HG03521 (cell line): Measurements from ENCODE around the gene BLMH.
"Not testable (repeated sequence)": the region's sequence is repeated elsewhere in the genome, so short reads cannot be mapped to it uniquely, and the experiment has no call there.

Source experiments
- ATAC-seq: cut with Tn5 transposase; IDR thresholded peaks from one replicate; pipeline ENCODE4 v1.9.1; 2021; ENCODE audit warnings: mild to moderate bottlenecking, moderate library complexity; ENCODE audit not compliant: unreplicated experiment

The BLMH gene

GRCh38 chr17:30232015-30232823, 59.5 kb downstream of the BLMH start:
- ATAC-seq, result no peak

GRCh38 chr17:30230596-30231125, 61.1 kb downstream of the BLMH start:
- no peak for ATAC-seq

- ATAC-seq, result not testable (repeated sequence)
Measured at GRCh38 chr17:30230009-30230408, 61.7 kb downstream of the BLMH start.

GRCh38 chr17:30229012-30229411, 62.7 kb downstream of the BLMH start:
- no peak for ATAC-seq

- ATAC-seq, result no peak
Measured at GRCh38 chr17:30228011-30228410, 63.7 kb downstream of the BLMH start.

- ATAC-seq, result no peak
Measured at GRCh38 chr17:30226878-30227277, 64.9 kb downstream of the BLMH start.

- ATAC-seq, result no peak
Measured at GRCh38 chr17:30225919-30226553, 65.7 kb downstream of the BLMH start.

GRCh38 chr17:30225112-30225511, 66.6 kb downstream of the BLMH start:
- ATAC-seq, result no peak

- ATAC-seq, result no peak
Measured at GRCh38 chr17:30224419-30224960, 67.3 kb downstream of the BLMH start.

- ATAC-seq, result no peak
Measured at GRCh38 chr17:30222721-30223175, 69.0 kb downstream of the BLMH start.

- no peak for ATAC-seq
Measured at GRCh38 chr17:30222251-30222650, 69.5 kb downstream of the BLMH start.

GRCh38 chr17:30221346-30221745, 70.4 kb downstream of the BLMH start:
- no peak for ATAC-seq

- ATAC-seq, result no peak
Measured at GRCh38 chr17:30220414-30220813, 71.3 kb downstream of the BLMH start.

GRCh38 chr17:30219833-30220232, 71.9 kb downstream of the BLMH start:
- no peak for ATAC-seq

GRCh38 chr17:30219315-30219714, 72.4 kb downstream of the BLMH start:
- no peak for ATAC-seq

- ATAC-seq, result no peak
Measured at GRCh38 chr17:30218799-30219198, 72.9 kb downstream of the BLMH start.

- no peak for ATAC-seq
Measured at GRCh38 chr17:30217746-30218245, 73.9 kb downstream of the BLMH start.

GRCh38 chr17:30217054-30217453, 74.7 kb downstream of the BLMH start:
- no peak for ATAC-seq

- no peak for ATAC-seq
Measured at GRCh38 chr17:30212750-30213149, 79.0 kb downstream of the BLMH start.

GRCh38 chr17:30211371-30211770, 80.4 kb downstream of the BLMH start:
- no peak for ATAC-seq

GRCh38 chr17:30210901-30211300, 80.8 kb downstream of the BLMH start:
- ATAC-seq, result no peak

GRCh38 chr17:30210366-30210765, 81.4 kb downstream of the BLMH start:
- ATAC-seq, result no peak
